ENCODE data around the gene BZW1.

Gene BZW1

DNA sequence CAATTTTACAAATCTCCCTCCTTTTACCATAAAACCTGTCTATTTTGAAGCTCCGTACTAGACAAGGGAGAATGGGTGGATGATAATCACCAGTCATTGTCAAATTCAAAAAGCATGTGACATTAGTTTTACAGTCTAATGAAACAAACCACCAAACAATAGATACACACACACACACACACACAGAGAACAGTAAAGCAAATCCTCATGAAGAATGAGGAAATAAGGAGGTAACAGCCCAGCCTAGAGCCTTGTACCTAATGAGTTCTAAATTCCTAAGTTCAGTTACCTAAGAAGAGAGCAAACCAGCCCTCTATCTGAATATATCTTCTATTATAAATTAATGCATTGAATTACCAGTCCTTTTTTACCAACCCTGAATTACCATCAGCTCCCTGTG lies 36.8 kb upstream of the BZW1 start:
- Histone ChIP-seq H3K27ac (ENCODE audit: insufficient read depth, low read depth, low read length, poor library complexity, severe bottlenecking) (no peak overlapping the region), H3K4me1 (ENCODE audit: control insufficient read depth, insufficient read depth, low read length) (peaks cover 9% of the 10 kb centered on the region), H3K36me3 (ENCODE audit: control insufficient read depth, insufficient read depth, low read length) (no peaks in the 10 kb centered on the region), H3K9me3 (ENCODE audit: control insufficient read depth, low read length) (no peaks in the 10 kb centered on the region), H3K27me3 (ENCODE audit: control insufficient read depth, insufficient read depth, low read length, poor library complexity, severe bottlenecking) (no peaks in the 10 kb centered on the region), H3K4me3 (ENCODE audit: insufficient read depth, low read depth, low read length) (no peak overlapping the region)
- WGBS, 2 experiments = 92% methylated on average over 1 of the region's 1 CpG; no CpG with 5 or more reads in 1 of the 2 experiments

GRCh38 chr2:200777275-200777674 lies 34.4 kb upstream of the BZW1 start:
- Histone ChIP-seq H3K27ac (ENCODE audit: insufficient read depth, low read depth, low read length, poor library complexity, severe bottlenecking) (no peak overlapping the region), H3K36me3 (ENCODE audit: control insufficient read depth, insufficient read depth, low read length) (no peaks in the 10 kb centered on the region), H3K4me3 (ENCODE audit: insufficient read depth, low read depth, low read length) (no peak overlapping the region), H3K27me3 (ENCODE audit: control insufficient read depth, insufficient read depth, low read length, poor library complexity, severe bottlenecking) (no peaks in the 10 kb centered on the region), H3K9me3 (ENCODE audit: control insufficient read depth, low read length) (no peaks in the 10 kb centered on the region), H3K4me1 (ENCODE audit: control insufficient read depth, insufficient read depth, low read length) (peaks cover 9% of the 10 kb centered on the region)

GRCh38 chr2:200778038-200778437 lies 33.7 kb upstream of the BZW1 start:
- Histone ChIP-seq H3K27ac (ENCODE audit: insufficient read depth, low read depth, low read length, poor library complexity, severe bottlenecking) (no peak overlapping the region), H3K4me3 (ENCODE audit: insufficient read depth, low read depth, low read length) (no peak overlapping the region), H3K36me3 (ENCODE audit: control insufficient read depth, insufficient read depth, low read length) (no peaks in the 10 kb centered on the region), H3K27me3 (ENCODE audit: control insufficient read depth, insufficient read depth, low read length, poor library complexity, severe bottlenecking) (no peaks in the 10 kb centered on the region), H3K4me1 (ENCODE audit: control insufficient read depth, insufficient read depth, low read length) (peaks cover 9% of the 10 kb centered on the region), H3K9me3 (ENCODE audit: control insufficient read depth, low read length) (no peaks in the 10 kb centered on the region)
- WGBS, 2 experiments = 87 to 97% methylated on average over 4 to 7 of the region's 7 CpGs

GRCh38 chr2:200779214-200779613 lies 32.5 kb upstream of the BZW1 start:
- H3K27ac ChIP-seq (ENCODE audit: insufficient read depth, low read depth, low read length, poor library complexity, severe bottlenecking) = no peak overlapping the region
- H3K4me3 ChIP-seq (ENCODE audit: insufficient read depth, low read depth, low read length) = no peak overlapping the region
- no peaks in the 10 kb centered on the region for H3K9me3 ChIP-seq (ENCODE audit: control insufficient read depth, low read length)
- no peaks in the 10 kb centered on the region for H3K27me3 ChIP-seq (ENCODE audit: control insufficient read depth, insufficient read depth, low read length, poor library complexity, severe bottlenecking)
- 92 to 93% methylated on average over 2 of the region's 2 CpGs for WGBS, 2 experiments
- no peaks in the 10 kb centered on the region for H3K36me3 ChIP-seq (ENCODE audit: control insufficient read depth, insufficient read depth, low read length)
- H3K4me1 ChIP-seq (ENCODE audit: control insufficient read depth, insufficient read depth, low read length) = peaks cover 9% of the 10 kb centered on the region

DNA sequence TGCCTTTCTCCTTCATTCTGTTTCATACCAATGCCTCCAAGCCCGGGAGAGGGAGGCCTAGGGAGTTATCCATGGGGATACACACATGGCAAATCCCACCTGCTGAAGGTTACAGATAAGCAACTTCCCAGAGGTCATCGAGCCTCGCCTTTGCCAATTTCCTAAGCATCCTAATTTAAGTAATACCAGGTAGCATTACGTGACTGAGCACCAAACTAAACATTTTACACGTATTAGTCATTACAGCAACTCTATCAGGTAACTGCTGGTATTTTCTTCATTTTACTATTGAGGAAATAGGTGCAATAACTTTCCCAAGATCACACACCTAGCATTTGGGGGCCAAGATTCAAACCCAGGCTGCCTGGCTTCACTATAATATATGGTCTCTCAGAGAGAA lies 30.1 kb upstream of the BZW1 start:
- H3K9me3 ChIP-seq (ENCODE audit: control insufficient read depth, low read length) = no peaks in the 10 kb centered on the region
- H3K4me3 ChIP-seq (ENCODE audit: insufficient read depth, low read depth, low read length) = no peak overlapping the region
- no peak overlapping the region for H3K27ac ChIP-seq (ENCODE audit: insufficient read depth, low read depth, low read length, poor library complexity, severe bottlenecking)
- H3K4me1 ChIP-seq (ENCODE audit: control insufficient read depth, insufficient read depth, low read length) = no peaks in the 10 kb centered on the region
- 94% methylated on average over 5 of the region's 5 CpGs for WGBS, 2 experiments
- H3K36me3 ChIP-seq (ENCODE audit: control insufficient read depth, insufficient read depth, low read length) = no peaks in the 10 kb centered on the region
- H3K27me3 ChIP-seq (ENCODE audit: control insufficient read depth, insufficient read depth, low read length, poor library complexity, severe bottlenecking) = no peaks in the 10 kb centered on the region

- H3K36me3 ChIP-seq (ENCODE audit: control insufficient read depth, insufficient read depth, low read length) = no peaks in the 10 kb centered on the region
- WGBS, 2 experiments = 94 to 95% methylated on average over 4 of the region's 4 CpGs
- H3K27me3 ChIP-seq (ENCODE audit: control insufficient read depth, insufficient read depth, low read length, poor library complexity, severe bottlenecking) = no peaks in the 10 kb centered on the region
- no peaks in the 10 kb centered on the region for H3K9me3 ChIP-seq (ENCODE audit: control insufficient read depth, low read length)
- no peaks in the 10 kb centered on the region for H3K4me1 ChIP-seq (ENCODE audit: control insufficient read depth, insufficient read depth, low read length)
- H3K27ac ChIP-seq (ENCODE audit: insufficient read depth, low read depth, low read length, poor library complexity, severe bottlenecking) = no peak overlapping the region
- no peak overlapping the region for H3K4me3 ChIP-seq (ENCODE audit: insufficient read depth, low read depth, low read length)
These were observed 29.5 kb upstream of the BZW1 start for GRCh38 chr2:200782251-200782650.

DNA sequence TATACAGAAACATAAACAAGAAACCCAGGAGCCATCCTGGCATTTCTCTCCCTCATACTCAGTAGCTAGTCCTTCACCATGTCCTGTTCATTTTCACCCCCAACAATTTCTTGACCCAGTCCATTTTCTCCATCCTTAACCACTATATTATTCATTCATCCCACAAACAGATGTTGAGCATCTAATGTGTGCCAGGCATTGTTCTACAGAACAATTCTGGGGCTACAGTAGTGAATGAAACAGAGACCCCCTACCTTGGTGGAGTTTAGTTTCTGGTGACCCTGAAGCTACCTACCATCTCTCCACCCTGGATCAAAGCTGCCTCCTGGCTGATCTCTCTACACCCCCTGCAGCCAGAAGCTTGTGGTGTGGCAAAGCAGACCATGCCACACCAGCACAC lies 27.5 kb upstream of the BZW1 start:
- Histone ChIP-seq H3K9me3 (ENCODE audit: control insufficient read depth, low read length) (no peaks in the 10 kb centered on the region), H3K27ac (ENCODE audit: insufficient read depth, low read depth, low read length, poor library complexity, severe bottlenecking) (no peak overlapping the region), H3K36me3 (ENCODE audit: control insufficient read depth, insufficient read depth, low read length) (no peaks in the 10 kb centered on the region), H3K27me3 (ENCODE audit: control insufficient read depth, insufficient read depth, low read length, poor library complexity, severe bottlenecking) (no peaks in the 10 kb centered on the region), H3K4me3 (ENCODE audit: insufficient read depth, low read depth, low read length) (no peak overlapping the region), H3K4me1 (ENCODE audit: control insufficient read depth, insufficient read depth, low read length) (no peaks in the 10 kb centered on the region)

DNA sequence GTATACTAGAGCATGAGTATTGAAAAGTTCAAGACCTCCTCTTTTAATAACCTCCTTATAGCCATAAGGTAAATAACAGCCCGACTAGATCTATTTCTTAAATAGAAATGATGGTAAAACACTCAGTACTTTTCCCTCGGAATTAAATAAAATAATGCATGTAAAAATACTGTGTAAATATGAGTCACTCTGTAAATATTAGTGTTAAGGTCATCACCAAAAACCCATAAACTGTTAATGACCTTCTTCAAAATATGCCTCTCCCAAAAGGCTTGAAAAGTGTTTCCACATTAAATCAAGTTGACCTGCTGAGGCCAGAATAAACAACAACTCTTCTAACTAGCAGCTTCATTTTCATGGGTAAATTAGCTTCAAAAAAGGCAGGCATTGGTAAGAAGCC lies 25.3 kb upstream of the BZW1 start:
- Histone ChIP-seq H3K4me3 (ENCODE audit: insufficient read depth, low read depth, low read length) (no peak overlapping the region), H3K27me3 (ENCODE audit: control insufficient read depth, insufficient read depth, low read length, poor library complexity, severe bottlenecking) (no peaks in the 10 kb centered on the region), H3K4me1 (ENCODE audit: control insufficient read depth, insufficient read depth, low read length) (no peaks in the 10 kb centered on the region), H3K27ac (ENCODE audit: insufficient read depth, low read depth, low read length, poor library complexity, severe bottlenecking) (no peak overlapping the region), H3K36me3 (ENCODE audit: control insufficient read depth, insufficient read depth, low read length) (no peaks in the 10 kb centered on the region), H3K9me3 (ENCODE audit: control insufficient read depth, low read length) (no peaks in the 10 kb centered on the region)
- 100% methylated on average over 1 of the region's 2 CpGs; no CpG with 5 or more reads in 1 of the 2 experiments for WGBS, 2 experiments

GRCh38 chr2:200786826-200787225 lies 24.9 kb upstream of the BZW1 start:
- Histone ChIP-seq H3K9me3 (ENCODE audit: control insufficient read depth, low read length) (no peaks in the 10 kb centered on the region), H3K27me3 (ENCODE audit: control insufficient read depth, insufficient read depth, low read length, poor library complexity, severe bottlenecking) (no peaks in the 10 kb centered on the region), H3K4me1 (ENCODE audit: control insufficient read depth, insufficient read depth, low read length) (no peaks in the 10 kb centered on the region), H3K27ac (ENCODE audit: insufficient read depth, low read depth, low read length, poor library complexity, severe bottlenecking) (no peak overlapping the region), H3K4me3 (ENCODE audit: insufficient read depth, low read depth, low read length) (no peak overlapping the region), H3K36me3 (ENCODE audit: control insufficient read depth, insufficient read depth, low read length) (no peaks in the 10 kb centered on the region)
- WGBS, 2 experiments = 94 to 100% methylated on average over 2 to 3 of the region's 3 CpGs

DNA sequence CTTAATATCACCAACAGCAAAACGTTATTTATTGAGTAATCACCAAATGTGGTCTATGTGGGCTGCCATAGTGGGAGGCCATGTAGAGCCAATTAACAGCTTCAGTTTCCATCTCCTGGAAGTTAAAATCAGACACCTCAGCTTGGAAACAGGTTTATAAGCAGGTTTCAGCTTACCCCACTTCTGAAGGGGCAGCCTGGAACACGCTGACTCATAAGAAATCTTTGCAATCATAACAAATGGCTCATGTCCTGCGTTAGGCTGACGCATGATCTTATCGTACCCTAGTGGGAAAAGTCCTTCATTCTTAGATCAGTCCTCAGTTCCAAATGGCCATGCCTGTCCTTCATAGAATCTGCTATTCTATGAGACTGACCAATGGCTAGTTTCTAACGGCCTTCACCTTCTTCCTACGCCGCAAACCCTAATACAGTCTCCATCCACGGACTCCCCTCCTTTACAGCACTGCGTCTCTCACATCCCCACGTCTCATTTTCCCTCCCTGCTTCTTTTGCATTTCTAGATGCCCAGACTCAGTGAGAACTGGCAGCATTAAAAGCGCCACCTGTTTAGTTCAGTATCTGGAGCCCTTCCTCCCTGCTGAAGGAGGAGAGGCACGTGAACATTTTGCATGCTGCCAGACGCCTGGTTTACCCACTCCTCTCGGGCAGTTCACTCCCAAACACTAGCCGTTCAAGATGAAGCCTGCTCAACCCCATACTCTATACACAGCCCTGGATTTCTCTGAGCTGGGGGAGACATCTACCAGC lies 24.2 kb upstream of the BZW1 start:
- 93 to 94% methylated on average over 16 of the region's 16 CpGs for WGBS, 2 experiments
- Histone ChIP-seq H3K4me3 (ENCODE audit: insufficient read depth, low read depth, low read length) (no peak overlapping the region), H3K27ac (ENCODE audit: insufficient read depth, low read depth, low read length, poor library complexity, severe bottlenecking) (no peak overlapping the region), H3K9me3 (ENCODE audit: control insufficient read depth, low read length) (no peaks in the 10 kb centered on the region), H3K4me1 (ENCODE audit: control insufficient read depth, insufficient read depth, low read length) (no peaks in the 10 kb centered on the region), H3K27me3 (ENCODE audit: control insufficient read depth, insufficient read depth, low read length, poor library complexity, severe bottlenecking) (no peaks in the 10 kb centered on the region), H3K36me3 (ENCODE audit: control insufficient read depth, insufficient read depth, low read length) (no peaks in the 10 kb centered on the region)

Data from ectodermal cell (in vitro differentiated cells).